K562 (cell line): Measurements from ENCODE around the gene PDK3. TPM values are rescaled to one million over a fixed set of nuclear protein-coding genes. Genes with fewer than 3 reads are reported as not detected.

Source experiments
- ATAC-seq: fragments of 200-7000 bp; cut with Tn5 transposase; 3 replicates; pipeline ENCODE4 v1.9.1; 2020; ENCODE audit warnings: moderate library complexity
- BruUV-seq: library from RNA; stranded (reverse); fragments of 400-500 nt; replicated peaks from 2 replicates; lab custom pipeline; 2021; lab: Mats Ljungman, UMichigan
- CTCF ChIA-PET: fragments of 300-600 bp; formaldehyde crosslinking; extraction: SDS; loops from one replicate; lab custom pipeline; 2021; ENCODE audit warnings: low intra/inter-chr PET ratio; lab: Yijun Ruan, JAX
- POLR2A ChIA-PET: fragments of 300-600, 350-650 bp; sonication (Branson Sonifier 250); formaldehyde crosslinking; extraction: SDS; loops from one replicate; lab custom pipeline; 2021; ENCODE audit warnings: antibody characterized with exemption, inconsistent platforms; lab: Yijun Ruan, JAX
- DNase-seq, 4 experiments: peaks; one replicate each; pipeline versions ENCODE4 v3.0.0 to v3.0.0-alpha.2; 2011 to 2018; ENCODE audit warnings: low spot score in 3 of 4, mixed read lengths in 3 of 4; ENCODE audit errors: extremely low read depth in 1 of 4
- FAIRE-seq: peaks from 2 replicates; lab custom pipeline; 2011; peaks lifted over from hg19 to GRCh38; lab: Jason Lieb, UNC
- H2AFZ ChIP-seq: 2 replicates; pipeline ENCODE4 v1.6.0; 2011; ENCODE audit warnings: low read depth, low read length, control low read depth, inconsistent platforms
- H3K27ac ChIP-seq: fragments of 200-600 bp; 3 replicates; pipeline ENCODE4 v1.8.0; 2011; ENCODE audit warnings: low read depth, mild to moderate bottlenecking, control low read depth, inconsistent platforms, low read length, moderate library complexity, mixed read lengths; ENCODE audit errors: extremely low read depth
- H3K27me3 ChIP-seq, 2 experiments: fragments of 300-600 bp in 1 of 2; 2 replicates in 1 of 2; 3 replicates in 1 of 2; pipeline versions ENCODE4 v1.6.0 to v1.8.0; 2011; ENCODE audit warnings: inconsistent platforms in 2 of 2, low read length in 2 of 2, mild to moderate bottlenecking in 1 of 2, mixed read lengths in 1 of 2, moderate library complexity in 1 of 2; ENCODE audit not compliant: control insufficient read depth in 2 of 2, insufficient read depth in 2 of 2
- H3K36me3 ChIP-seq: fragments of 300-600 bp; 3 replicates; pipeline ENCODE4 v1.8.0; 2011; ENCODE audit warnings: mild to moderate bottlenecking, low read length, inconsistent platforms; ENCODE audit not compliant: control insufficient read depth, insufficient read depth
- H3K4me1 ChIP-seq, 2 experiments: fragments of 200-600 bp in 1 of 2; replicated peaks in 1 of 2; 2 replicates in 1 of 2; 3 replicates in 1 of 2; pipeline versions ENCODE4 v1.5.1 to v1.8.0; 2011; ENCODE audit warnings: inconsistent platforms in 2 of 2, low read length in 2 of 2, mild to moderate bottlenecking in 1 of 2, mixed read lengths in 1 of 2, moderate library complexity in 1 of 2; ENCODE audit not compliant: control insufficient read depth in 2 of 2, insufficient read depth in 2 of 2
- H3K4me2 ChIP-seq: 2 replicates; pipeline ENCODE4 v1.6.1; 2011; ENCODE audit warnings: low read length, control low read depth, inconsistent platforms, mixed read lengths; ENCODE audit not compliant: insufficient read depth
- H3K4me3 ChIP-seq: fragments of 200-600 bp; sonication (generic), shearing (Covaris generic); 2 replicates; pipeline ENCODE4 v1.5.1; 2016; ENCODE audit warnings: control low read depth, inconsistent platforms
- H3K79me2 ChIP-seq: fragments of 200-600 bp; 3 replicates; pipeline ENCODE4 v1.8.0; 2011; ENCODE audit warnings: low read length, inconsistent platforms; ENCODE audit not compliant: control insufficient read depth, insufficient read depth
- H3K9ac ChIP-seq, 2 experiments: 2 replicates each; pipeline versions ENCODE4 v1.6.0 to v1.6.1; 2011; ENCODE audit warnings: low read depth in 2 of 2, low read length in 2 of 2, control low read depth in 1 of 2, inconsistent platforms in 1 of 2, mild to moderate bottlenecking in 1 of 2, mixed read lengths in 1 of 2; ENCODE audit not compliant: insufficient read depth in 1 of 2
- H3K9me1 ChIP-seq: one replicate; pipeline ENCODE4 v1.6.0; 2011; ENCODE audit warnings: inconsistent platforms, mild to moderate bottlenecking, low read length, moderate library complexity; ENCODE audit not compliant: control insufficient read depth, insufficient read depth
- H3K9me3 ChIP-seq: replicated peaks from 2 replicates; pipeline ENCODE4 v1.5.1; 2011; ENCODE audit warnings: low read depth, low read length, inconsistent platforms; ENCODE audit not compliant: control insufficient read depth, insufficient read depth
- H4K20me1 ChIP-seq: replicated peaks from 2 replicates; pipeline ENCODE4 v1.6.1; 2011; ENCODE audit warnings: low read length, inconsistent platforms, mixed read lengths; ENCODE audit not compliant: control insufficient read depth, insufficient read depth
- CREB1 ChIP-seq, 2 experiments: sonication (generic) in 1 of 2; formaldehyde crosslinking in 1 of 2; IDR thresholded peaks; 2 replicates each; pipeline versions ENCODE4 v1.6.1 to v1.8.0; 2012 to 2022; ENCODE audit warnings: inconsistent platforms in 1 of 2, mild to moderate bottlenecking in 1 of 2, missing genetic modification reagents in 1 of 2, moderate library complexity in 1 of 2
- ELF1 ChIP-seq: fragments of 200-800 bp; sonication (Bioruptor generic); IDR thresholded peaks from 2 replicates; pipeline ENCODE4 v1.6.1; 2016; ENCODE audit warnings: missing genetic modification characterization, missing compliant biosample characterization
- RFX7 ChIP-seq: fragments of 250-450 bp; sonication (Bioruptor Pico); IDR thresholded peaks from 2 replicates; pipeline ENCODE4 v1.5.1; 2021; ENCODE audit warnings: mild to moderate bottlenecking
- RHOXF2B ChIP-seq: fragments of 250-450 bp; sonication (Bioruptor Pico); conservative IDR thresholded peaks from 2 replicates; pipeline ENCODE4 v1.5.1; 2021
- SREBF2 ChIP-seq: sonication (generic); formaldehyde crosslinking; IDR thresholded peaks from 2 replicates; pipeline ENCODE4 v1.4.0; 2020; ENCODE audit warnings: mild to moderate bottlenecking, missing genetic modification reagents
- TEAD4 ChIP-seq, 2 experiments: sonication (generic) in 1 of 2; formaldehyde crosslinking in 1 of 2; IDR thresholded peaks; 2 replicates each; pipeline versions ENCODE4 v1.6.1 to v1.8.0; 2012 to 2022; ENCODE audit warnings: borderline replicate concordance in 1 of 2, inconsistent platforms in 1 of 2, low read length in 1 of 2, mild to moderate bottlenecking in 1 of 2, missing genetic modification reagents in 1 of 2
- ZNF12 ChIP-seq: sonication (generic); formaldehyde crosslinking; IDR thresholded peaks from 2 replicates; pipeline ENCODE4 v1.4.0; 2020; ENCODE audit warnings: mild to moderate bottlenecking, missing genetic modification reagents
- ZNF511 ChIP-seq: sonication (generic); formaldehyde crosslinking; IDR thresholded peaks from 2 replicates; pipeline ENCODE4 v1.8.0; 2022; ENCODE audit warnings: mild to moderate bottlenecking, missing genetic modification reagents
- WGBS: fragments of 100-300 bp; shearing (Covaris generic); methylation state at CpG from one replicate; pipeline ENCODE4 v1.1.6; 2016; ENCODE audit warnings: low coverage, mixed read lengths; ENCODE audit not compliant: insufficient coverage; ENCODE audit errors: missing lambda C conversion rate; 5-methylcytosine and 5-hydroxymethylcytosine counted together
- in situ Hi-C: fragments of 300-500 bp; cut with MboI; formaldehyde crosslinking; loops from 4 replicates; pipeline ENCODE4 v1.15.0; 2018; ENCODE audit warnings: inconsistent platforms, mixed read lengths
- intact Hi-C: fragments of 100-400 bp; cut with micrococcal nuclease; formaldehyde crosslinking; loops from 2 replicates; pipeline ENCODE4 v1.14.2; 2022
- polyA plus RNA-seq, 8 experiments: library from polyadenylated mRNA; depleted of rRNA in 4 of 8; stranded (reverse) in 5 of 8; unstranded in 3 of 8; fragments of >200 nt; fragmentation: Nextera tagmentation in 2 of 8; fragmentation: Illumina TruSeq in 1 of 8; extraction: Ambion mirVana in 2 of 8; extraction: Trizol in 1 of 8; gene quantifications; 2 replicates each; pipeline versions ENCODE4 v1.2.1 to v1.2.3, GENCODE V29; 2011 to 2014; ENCODE audit warnings: inconsistent platforms in 1 of 8, missing spikeins in 1 of 8
- total RNA-seq, 7 experiments: library from RNA; depleted of rRNA in 6 of 7; stranded (reverse); fragments of >200 nt in 6 of 7; fragmentation: Illumina TruSeq in 2 of 7; extraction: Trizol in 2 of 7; gene quantifications; 2 replicates each; pipeline versions ENCODE4 v1.2.1 to v1.2.3, GENCODE V29; 2011 to 2021; ENCODE audit warnings: low replicate concordance in 1 of 7
- TF ChIP-seq, protein P1 (sequence below): fragments of 450-650 bp; conservative IDR thresholded peaks from 2 replicates; pipeline ENCODE4 v1.6.1; 2016; ENCODE audit warnings: missing genetic modification characterization, low read depth, mild to moderate bottlenecking, missing compliant biosample characterization, moderate library complexity
- TF ChIP-seq, protein P2 (sequence below): fragments of 450-650 bp; IDR thresholded peaks from 2 replicates; pipeline ENCODE4 v1.6.1; 2016; ENCODE audit warnings: antibody characterized with exemption

PDK3 gene
- total and polyA plus RNA-seq, 9 of the 15 experiments (the other 6 are each of a cell fraction or from before 2014, with no cell fraction given): 0.20 to 4.9 (median 0.95) TPM

DNA sequence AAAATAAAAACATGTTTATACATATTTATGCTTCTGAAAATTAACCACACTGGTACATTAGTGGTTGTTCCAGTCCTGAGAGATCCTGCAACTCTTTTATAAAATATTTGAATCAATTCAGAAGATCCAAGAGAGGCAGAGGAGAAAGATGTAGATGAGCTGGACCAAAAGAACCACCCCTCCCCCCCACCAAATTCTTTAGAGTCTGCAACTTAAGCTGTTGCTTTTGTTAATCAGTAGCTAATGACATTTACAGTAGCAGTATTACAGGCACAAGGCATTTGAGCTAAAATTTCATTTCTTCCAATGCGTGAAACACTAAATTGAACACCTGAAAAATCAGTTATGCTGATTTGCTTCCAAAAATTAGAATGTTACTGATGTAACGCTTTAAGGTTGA lies 61.5 kb downstream of the PDK3 start:
- no peaks in the 10 kb centered on the region for H3K9me3 ChIP-seq
- H3K9me1 ChIP-seq: no peaks in the 10 kb centered on the region
- no peaks in the 10 kb centered on the region for H3K79me2 ChIP-seq
- no peak overlapping the region for H3K9ac ChIP-seq
- no peaks in the 10 kb centered on the region for H4K20me1 ChIP-seq
- H3K27ac ChIP-seq: no peak overlapping the region
- H3K4me1 ChIP-seq: no peaks in the 10 kb centered on the region
- no peak for DNase-seq
- no peak for FAIRE-seq
- H3K27me3 ChIP-seq: peaks cover 0 to 5% of the 10 kb centered on the region in 2 experiments; a peak in 2 of 5 replicates
- H3K36me3 ChIP-seq: no peaks in the 10 kb centered on the region
- H3K4me2 ChIP-seq: no peak overlapping the region
- no peak overlapping the region for H3K4me3 ChIP-seq
- 4% methylated on average over 2 of the region's 2 CpGs for WGBS
- no TSS peak for BruUV-seq
- in situ Hi-C loops: no loop called here
- intact Hi-C loops: no loop called here
- CTCF ChIA-PET: no interaction called here
- TF ChIP-seq, protein P1, sequence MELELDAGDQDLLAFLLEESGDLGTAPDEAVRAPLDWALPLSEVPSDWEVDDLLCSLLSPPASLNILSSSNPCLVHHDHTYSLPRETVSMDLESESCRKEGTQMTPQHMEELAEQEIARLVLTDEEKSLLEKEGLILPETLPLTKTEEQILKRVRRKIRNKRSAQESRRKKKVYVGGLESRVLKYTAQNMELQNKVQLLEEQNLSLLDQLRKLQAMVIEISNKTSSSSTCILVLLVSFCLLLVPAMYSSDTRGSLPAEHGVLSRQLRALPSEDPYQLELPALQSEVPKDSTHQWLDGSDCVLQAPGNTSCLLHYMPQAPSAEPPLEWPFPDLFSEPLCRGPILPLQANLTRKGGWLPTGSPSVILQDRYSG (tag): no peak
- TF ChIP-seq ELF1 (no peak), RFX7 (CRISPR knock-in tag) (no peak), ZNF12 (no peak), RHOXF2B (CRISPR knock-in tag) (no peak), TEAD4 (IDR thresholded peaks at IDR 0.05; ENCODE audit: low read length) (no peak), TEAD4 (CRISPR knock-in tag; IDR thresholded peaks at IDR 0.05; ENCODE audit: borderline replicate concordance) (no peak), SREBF2 (CRISPR knock-in tag) (no peak), CREB1 (IDR thresholded peaks at IDR 0.05) (no peak), CREB1 (CRISPR knock-in tag; IDR thresholded peaks at IDR 0.05) (no peak), ZNF511 (no peak)
- TF ChIP-seq, protein P2, sequence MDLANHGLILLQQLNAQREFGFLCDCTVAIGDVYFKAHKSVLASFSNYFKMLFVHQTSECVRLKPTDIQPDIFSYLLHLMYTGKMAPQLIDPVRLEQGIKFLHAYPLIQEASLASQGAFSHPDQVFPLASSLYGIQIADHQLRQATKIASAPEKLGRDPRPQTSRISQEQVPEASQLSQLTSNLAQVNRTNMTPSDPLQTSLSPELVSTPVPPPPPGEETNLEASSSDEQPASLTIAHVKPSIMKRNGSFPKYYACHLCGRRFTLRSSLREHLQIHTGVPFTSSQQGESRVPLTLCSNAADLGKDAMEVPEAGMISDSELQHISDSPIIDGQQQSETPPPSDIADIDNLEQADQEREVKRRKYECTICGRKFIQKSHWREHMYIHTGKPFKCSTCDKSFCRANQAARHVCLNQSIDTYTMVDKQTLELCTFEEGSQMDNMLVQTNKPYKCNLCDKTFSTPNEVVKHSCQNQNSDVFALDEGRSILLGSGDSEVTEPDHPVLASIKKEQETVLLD: no peak
- ATAC-seq: no peak
- POLR2A ChIA-PET: interaction anchor here (0.5 kb wide), 1 partner anchor 427 kb away, joined by 3 read pairs; no protein-coding TSS in a partner anchor
- H2AFZ ChIP-seq: no peak overlapping the region
